HG03066 (cell line): ENCODE data around the gene MAIP1.
"Not testable (repeated sequence)": the region's sequence is repeated elsewhere in the genome, so short reads cannot be mapped to it uniquely, and the experiment has no call there.

Source experiments
- ATAC-seq: cut with Tn5 transposase; IDR thresholded peaks from one replicate; pipeline ENCODE4 v1.9.1; 2021; ENCODE audit warnings: low read depth; ENCODE audit not compliant: unreplicated experiment

The MAIP1 gene

GRCh38 chr2:199955339-199956061 lies at the start of gene MAIP1, which contains the start of gene TYW5:
Gene MAIP1 (plus strand): TSS chr2:199955582. CDS start chr2:199955799, 217 bp downstream.
Gene TYW5 (minus strand): TSS chr2:199955491. CDS start chr2:199955470, 21 bp downstream.
- ATAC-seq, result peak; percentile 87

- no peak for ATAC-seq
Observed at GRCh38 chr2:199907008-199907714, 48.2 kb upstream of the MAIP1 start.

- ATAC-seq, result no peak
Observed at GRCh38 chr2:199910338-199911051, 44.9 kb upstream of the MAIP1 start.

GRCh38 chr2:199911052-199911876 lies 44.1 kb upstream of the MAIP1 start, which contains the start of gene C2orf69:
Gene C2orf69 (plus strand): TSS chr2:199911293. CDS start chr2:199911439, 146 bp downstream.
- peak; percentile 91 for ATAC-seq

- no peak for ATAC-seq
Observed at GRCh38 chr2:199911877-199912161, 43.6 kb upstream of the MAIP1 start.

- not testable (repeated sequence) for ATAC-seq
Observed at GRCh38 chr2:199912553-199913114, 42.7 kb upstream of the MAIP1 start.

GRCh38 chr2:199914372-199914958 lies 40.9 kb upstream of the MAIP1 start:
- no peak for ATAC-seq

GRCh38 chr2:199916980-199917379 lies 38.4 kb upstream of the MAIP1 start:
- ATAC-seq, result no peak

GRCh38 chr2:199922856-199923255 lies 32.5 kb upstream of the MAIP1 start:
- no peak for ATAC-seq

GRCh38 chr2:199923924-199924323 lies 31.5 kb upstream of the MAIP1 start:
- no peak for ATAC-seq

- no peak for ATAC-seq
Observed at GRCh38 chr2:199926806-199927205, 28.6 kb upstream of the MAIP1 start.

- no peak for ATAC-seq
Observed at GRCh38 chr2:199928226-199928625, 27.2 kb upstream of the MAIP1 start.

GRCh38 chr2:199928626-199929025 lies 26.8 kb upstream of the MAIP1 start:
- ATAC-seq, result no peak

GRCh38 chr2:199929262-199929661 lies 26.1 kb upstream of the MAIP1 start:
- no peak for ATAC-seq

- ATAC-seq, result no peak
Observed at GRCh38 chr2:199932312-199932855, 23.0 kb upstream of the MAIP1 start.

GRCh38 chr2:199933466-199933865 lies 21.9 kb upstream of the MAIP1 start:
- ATAC-seq, result no peak

- ATAC-seq, result no peak
Observed at GRCh38 chr2:199936554-199936953, 18.8 kb upstream of the MAIP1 start.

GRCh38 chr2:199940373-199940772 lies 15.0 kb upstream of the MAIP1 start:
- ATAC-seq, result no peak

- no peak for ATAC-seq
Observed at GRCh38 chr2:199943373-199943772, 12.0 kb upstream of the MAIP1 start.

GRCh38 chr2:199946196-199946595 lies 9.2 kb upstream of the MAIP1 start:
- ATAC-seq, result no peak
